Hepatocyte (in vitro differentiated cells): ENCODE measurements around the gene LAMA4. TPM values are rescaled to one million over a fixed set of nuclear protein-coding genes. Genes with fewer than 3 reads are reported as not detected.

Source experiments
- DNase-seq: peaks from one replicate; pipeline ENCODE4 v3.0.0-alpha.2; 2016; ENCODE audit warnings: low spot score
- H2AFZ ChIP-seq: fragments of 200-600 bp; sonication (generic); 2 replicates; pipeline ENCODE4 v1.6.0; 2016; ENCODE audit warnings: antibody characterized with exemption, mild to moderate bottlenecking
- H3K27ac ChIP-seq: fragments of 200-600 bp; sonication (generic); 2 replicates; pipeline ENCODE4 v1.5.1; 2016; ENCODE audit warnings: mild to moderate bottlenecking
- H3K27me3 ChIP-seq: fragments of 200-600 bp; sonication (generic); 2 replicates; pipeline ENCODE4 v1.6.1; 2016
- H3K36me3 ChIP-seq: fragments of 200-600 bp; sonication (generic); replicated peaks from 2 replicates; pipeline ENCODE4 v1.5.1; 2016; ENCODE audit warnings: low read depth; ENCODE audit not compliant: insufficient read depth
- H3K4me1 ChIP-seq: fragments of 200-600 bp; sonication (generic); 2 replicates; pipeline ENCODE4 v1.5.1; 2016; ENCODE audit warnings: mild to moderate bottlenecking, moderate library complexity; ENCODE audit not compliant: insufficient read depth
- H3K4me2 ChIP-seq: fragments of 200-600 bp; sonication (generic); 2 replicates; pipeline ENCODE4 v1.6.0; 2016
- H3K4me3 ChIP-seq: fragments of 200-600 bp; sonication (generic); 2 replicates; pipeline ENCODE4 v1.5.1; 2016; ENCODE audit warnings: mild to moderate bottlenecking
- H3K79me2 ChIP-seq: fragments of 200-600 bp; sonication (generic); 2 replicates; pipeline ENCODE4 v1.6.0; 2017; ENCODE audit warnings: mild to moderate bottlenecking
- H3K9me2 ChIP-seq: fragments of 200-600 bp; sonication (generic); replicated peaks from 2 replicates; pipeline ENCODE4 v1.6.0; 2017; ENCODE audit warnings: mild to moderate bottlenecking; ENCODE audit not compliant: insufficient read depth
- H3K9me3 ChIP-seq: fragments of 200-600 bp; sonication (generic); 2 replicates; pipeline ENCODE4 v1.5.1; 2016; ENCODE audit warnings: low read depth, mild to moderate bottlenecking
- H4K20me1 ChIP-seq: fragments of 200-600 bp; sonication (generic); 2 replicates; pipeline ENCODE4 v1.6.0; 2016; ENCODE audit warnings: mild to moderate bottlenecking; ENCODE audit not compliant: insufficient read depth, poor library complexity, severe bottlenecking
- CTCF ChIP-seq: fragments of 200-600 bp; sonication (generic); IDR thresholded peaks from 2 replicates; pipeline ENCODE4 v1.5.1; 2016; ENCODE audit warnings: antibody characterized with exemption, mild to moderate bottlenecking; ENCODE audit not compliant: poor library complexity
- EZH2 ChIP-seq: fragments of 200-600 bp; sonication (generic); IDR thresholded peaks from 2 replicates; pipeline ENCODE4 v1.6.1; 2016; ENCODE audit warnings: antibody characterized with exemption, mild to moderate bottlenecking, borderline replicate concordance
- EZH2phosphoT487 ChIP-seq: fragments of 200-600 bp; sonication (generic); IDR thresholded peaks from one replicate; pipeline ENCODE4 v1.6.1; 2018; ENCODE audit warnings: antibody characterized with exemption, mild to moderate bottlenecking, low read depth, moderate library complexity; ENCODE audit not compliant: unreplicated experiment, severe bottlenecking
- WGBS: methylation state at CpG from one replicate; pipeline ENCODE4 v1.1.6; 2016; ENCODE audit warnings: low lambda C conversion rate; ENCODE audit errors: missing lambda C conversion rate; 5-methylcytosine and 5-hydroxymethylcytosine counted together
- polyA plus RNA-seq: library from polyadenylated mRNA; unstranded; fragments of >200 nt; fragmentation: Nextera tagmentation; extraction: Ambion mirVana; gene quantifications from 2 replicates; pipeline ENCODE4 v1.2.1, GENCODE V29; 2016
- total RNA-seq: library from RNA; depleted of rRNA; stranded (reverse); fragments of >200 nt; gene quantifications from 2 replicates; pipeline ENCODE4 v1.2.3, GENCODE V29; 2014

LAMA4 gene
- total and polyA plus RNA-seq, 2 experiments from 2014 or later, result 14.1 to 18.9 TPM

GRCh38 chr6:112221981-112222852 is 32.1 kb downstream of the LAMA4 start:
- WGBS, result 70% methylated on average over 6 of the region's 6 CpGs
- TF ChIP-seq EZH2phosphoT487, result no peak
- TF ChIP-seq EZH2, result no peak
- TF ChIP-seq CTCF, result no peak

GRCh38 chr6:112221561-112221960 is 32.8 kb downstream of the LAMA4 start:
- Histone ChIP-seq H3K9me2 (no peaks in the 10 kb centered on the region), H3K27ac (no peak overlapping the region), H4K20me1 (no peaks in the 10 kb centered on the region), H3K36me3 (no peaks in the 10 kb centered on the region), H3K4me3 (no peak overlapping the region), H3K4me2 (no peak overlapping the region), H3K27me3 (no peaks in the 10 kb centered on the region), H3K79me2 (no peaks in the 10 kb centered on the region), H2AFZ (no peak overlapping the region), H3K4me1 (peaks cover 4% of the 10 kb centered on the region), H3K9me3 (no peaks in the 10 kb centered on the region)
- no peak for DNase-seq
- TF ChIP-seq EZH2, result no peak
- no peak for TF ChIP-seq EZH2phosphoT487
- TF ChIP-seq CTCF, result no peak

More at GRCh38 chr6:112221981-112222852, 32.1 kb downstream of the LAMA4 start:
- H3K9me3 ChIP-seq, result no peaks in the 10 kb centered on the region
- peak overlapping the region; percentile 50 for H3K27ac ChIP-seq
- H3K27me3 ChIP-seq, result no peaks in the 10 kb centered on the region
- H3K4me1 ChIP-seq, result peaks cover 4% of the 10 kb centered on the region
- no peaks in the 10 kb centered on the region for H4K20me1 ChIP-seq
- no peak for DNase-seq
- no peaks in the 10 kb centered on the region for H3K9me2 ChIP-seq
- H3K36me3 ChIP-seq, result no peaks in the 10 kb centered on the region
- H2AFZ ChIP-seq, result no peak overlapping the region
- H3K4me2 ChIP-seq, result no peak overlapping the region
- no peaks in the 10 kb centered on the region for H3K79me2 ChIP-seq
- H3K4me3 ChIP-seq, result no peak overlapping the region

GRCh38 chr6:112218563-112218962 is 35.8 kb downstream of the LAMA4 start:
- Histone ChIP-seq H3K79me2 (no peaks in the 10 kb centered on the region), H4K20me1 (no peaks in the 10 kb centered on the region), H3K27me3 (no peaks in the 10 kb centered on the region), H3K9me3 (no peaks in the 10 kb centered on the region), H3K36me3 (no peaks in the 10 kb centered on the region), H3K4me3 (no peak overlapping the region), H3K27ac (no peak overlapping the region), H3K4me1 (peaks cover 8% of the 10 kb centered on the region), H3K9me2 (no peaks in the 10 kb centered on the region), H2AFZ (no peak overlapping the region), H3K4me2 (no peak overlapping the region)
- no peak for DNase-seq
- TF ChIP-seq CTCF (no peak), EZH2 (no peak), EZH2phosphoT487 (no peak)
- WGBS, result 93% methylated on average over 5 of the region's 5 CpGs
